HG03060 (cell line): ENCODE results near the gene GAS7.
"Not testable (repeated sequence)": the region's sequence is repeated elsewhere in the genome, so short reads cannot be mapped to it uniquely, and the experiment has no call there.

ENCODE experiments used
- ATAC-seq: cut with Tn5 transposase; IDR thresholded peaks from one replicate; pipeline ENCODE4 v1.9.1; 2021; ENCODE audit warnings: low read depth, moderate number of reproducible peaks; ENCODE audit not compliant: unreplicated experiment

The GAS7 gene

GRCh38 chr17:9928601-9929333 lies 269.6 kb downstream of the GAS7 start:
- no peak for ATAC-seq

GRCh38 chr17:9926150-9926804 lies 272.1 kb downstream of the GAS7 start:
- no peak for ATAC-seq

- no peak for ATAC-seq
Measured at GRCh38 chr17:9925457-9925856, 272.9 kb downstream of the GAS7 start.

- ATAC-seq, result no peak
Measured at GRCh38 chr17:9924735-9925191, 273.6 kb downstream of the GAS7 start.

GRCh38 chr17:9922012-9922848 lies 276.2 kb downstream of the GAS7 start:
- no peak for ATAC-seq

- ATAC-seq, result not testable (repeated sequence)
Measured at GRCh38 chr17:9921216-9921615, 277.2 kb downstream of the GAS7 start.

GRCh38 chr17:9918804-9919352 lies 279.5 kb downstream of the GAS7 start:
- no peak for ATAC-seq

GRCh38 chr17:9918352-9918751 lies 280.1 kb downstream of the GAS7 start:
- ATAC-seq, result no peak

- no peak for ATAC-seq
Measured at GRCh38 chr17:9917801-9918200, 280.6 kb downstream of the GAS7 start.

GRCh38 chr17:9917131-9917530 lies 281.3 kb downstream of the GAS7 start:
- ATAC-seq, result no peak

- no peak for ATAC-seq
Measured at GRCh38 chr17:9916108-9916507, 282.3 kb downstream of the GAS7 start.

- no peak for ATAC-seq
Measured at GRCh38 chr17:9913476-9913875, 284.9 kb downstream of the GAS7 start.

GRCh38 chr17:9912121-9913099 lies 286.0 kb downstream of the GAS7 start:
- ATAC-seq, result no peak

GRCh38 chr17:9911089-9911488 lies 287.3 kb downstream of the GAS7 start:
- no peak for ATAC-seq

- ATAC-seq, result no peak
Measured at GRCh38 chr17:9908649-9909042, 289.8 kb downstream of the GAS7 start.

- ATAC-seq, result no peak
Measured at GRCh38 chr17:9907883-9908648, 290.3 kb downstream of the GAS7 start.

- no peak for ATAC-seq
Measured at GRCh38 chr17:9907131-9907530, 291.3 kb downstream of the GAS7 start.

- ATAC-seq, result no peak
Measured at GRCh38 chr17:9906616-9907015, 291.8 kb downstream of the GAS7 start.

GRCh38 chr17:9905902-9906301 lies 292.5 kb downstream of the GAS7 start:
- ATAC-seq, result no peak
